Duodenal mucosa (tissue), 2 donors: ENCODE results near the gene PLCB1.
"Not testable (repeated sequence)": the region's sequence is repeated elsewhere in the genome, so short reads cannot be mapped to it uniquely, and the experiment has no call there.

ENCODE experiments used
- H3K27ac ChIP-seq: one replicate; pipeline ENCODE4 v1.7.0; 2013; ENCODE audit warnings: low read depth, low read length
- H3K27me3 ChIP-seq, 2 donors: one replicate each; pipeline ENCODE4 v1.7.0; 2013; ENCODE audit warnings: low read length in 2 of 2, control low read depth in 1 of 2; ENCODE audit not compliant: insufficient read depth in 2 of 2, control insufficient read depth in 1 of 2
- H3K36me3 ChIP-seq, 2 donors: one replicate each; pipeline ENCODE4 v1.7.0; 2013; ENCODE audit warnings: low read length in 2 of 2, control low read depth in 1 of 2; ENCODE audit not compliant: insufficient read depth in 2 of 2, control insufficient read depth in 1 of 2
- H3K4me1 ChIP-seq, 2 donors: one replicate each; pipeline ENCODE4 v1.7.0; 2013; ENCODE audit warnings: low read length in 2 of 2, control low read depth in 1 of 2; ENCODE audit not compliant: insufficient read depth in 2 of 2, control insufficient read depth in 1 of 2
- H3K4me3 ChIP-seq, 2 donors: one replicate each; pipeline ENCODE4 v1.7.0; 2013; ENCODE audit warnings: low read length in 2 of 2, low read depth in 1 of 2
- H3K9ac ChIP-seq, 2 donors: one replicate each; pipeline ENCODE4 v1.7.0; 2013; ENCODE audit warnings: low read length in 2 of 2, low read depth in 1 of 2
- H3K9me3 ChIP-seq, 2 donors: one replicate each; pipeline ENCODE4 v1.7.0; 2013; ENCODE audit warnings: low read length in 2 of 2, control low read depth in 1 of 2; ENCODE audit not compliant: control insufficient read depth in 1 of 2

PLCB1 gene

GRCh38 chr20:8624616-8625015 lies 492.6 kb downstream of the PLCB1 start:
- Histone ChIP-seq H3K9me3 (no peaks in the 10 kb centered on the region), H3K9ac (no peak overlapping the region), H3K36me3 (no peaks in the 10 kb centered on the region), H3K4me1 (no peaks in the 10 kb centered on the region), H3K27me3 (no peaks in the 10 kb centered on the region), H3K4me3 (no peak overlapping the region), H3K27ac (no peak overlapping the region)

GRCh38 chr20:8627340-8628004 lies 495.4 kb downstream of the PLCB1 start:
- no peak overlapping the region for H3K4me3 ChIP-seq
- H3K9ac ChIP-seq = no peak overlapping the region
- no peaks in the 10 kb centered on the region for H3K27me3 ChIP-seq
- H3K9me3 ChIP-seq = no peaks in the 10 kb centered on the region
- no peak overlapping the region for H3K27ac ChIP-seq
- no peaks in the 10 kb centered on the region for H3K36me3 ChIP-seq
- no peaks in the 10 kb centered on the region for H3K4me1 ChIP-seq

- Histone ChIP-seq H3K4me1 (no peaks in the 10 kb centered on the region), H3K9me3 (no peaks in the 10 kb centered on the region), H3K4me3 (no peak overlapping the region)
These were observed 499.2 kb downstream of the PLCB1 start for GRCh38 chr20:8631271-8631670.

GRCh38 chr20:8633366-8633765 lies 501.3 kb downstream of the PLCB1 start:
- Histone ChIP-seq H3K27ac (no peak overlapping the region), H3K27me3 (no peaks in the 10 kb centered on the region), H3K9ac (no peak overlapping the region), H3K9me3 (no peaks in the 10 kb centered on the region), H3K4me1 (no peaks in the 10 kb centered on the region), H3K4me3 (no peak overlapping the region), H3K36me3 (no peaks in the 10 kb centered on the region)

More at GRCh38 chr20:8631271-8631670, 499.2 kb downstream of the PLCB1 start:
- Histone ChIP-seq H3K9ac (no peak overlapping the region), H3K27me3 (no peaks in the 10 kb centered on the region), H3K36me3 (no peaks in the 10 kb centered on the region), H3K27ac (no peak overlapping the region)

- Histone ChIP-seq H3K9ac (no peak overlapping the region), H3K9me3 (no peaks in the 10 kb centered on the region), H3K36me3 (no peaks in the 10 kb centered on the region), H3K4me3 (no peak overlapping the region), H3K4me1 (no peaks in the 10 kb centered on the region), H3K27ac (no peak overlapping the region), H3K27me3 (no peaks in the 10 kb centered on the region)
These were observed 503.0 kb downstream of the PLCB1 start for GRCh38 chr20:8635048-8635572.

GRCh38 chr20:8635837-8636236 lies 503.8 kb downstream of the PLCB1 start:
- no peak overlapping the region for H3K9ac ChIP-seq
- H3K9me3 ChIP-seq = no peaks in the 10 kb centered on the region
- H3K27ac ChIP-seq = no peak overlapping the region
- no peaks in the 10 kb centered on the region for H3K4me1 ChIP-seq
- H3K27me3 ChIP-seq = no peaks in the 10 kb centered on the region
- no peaks in the 10 kb centered on the region for H3K36me3 ChIP-seq
- H3K4me3 ChIP-seq = no peak overlapping the region

GRCh38 chr20:8639112-8639778 lies 507.2 kb downstream of the PLCB1 start:
- H3K9ac ChIP-seq = no peak overlapping the region
- no peak overlapping the region for H3K27ac ChIP-seq
- H3K4me3 ChIP-seq = no peak overlapping the region
- no peaks in the 10 kb centered on the region for H3K9me3 ChIP-seq
- no peaks in the 10 kb centered on the region for H3K36me3 ChIP-seq
- no peaks in the 10 kb centered on the region for H3K27me3 ChIP-seq
- no peaks in the 10 kb centered on the region for H3K4me1 ChIP-seq

- Histone ChIP-seq H3K27ac (no peak overlapping the region), H3K9ac (no peak overlapping the region), H3K27me3 (no peaks in the 10 kb centered on the region), H3K9me3 (no peaks in the 10 kb centered on the region), H3K4me1 (no peaks in the 10 kb centered on the region), H3K4me3 (no peak overlapping the region), H3K36me3 (no peaks in the 10 kb centered on the region)
These were observed 508.4 kb downstream of the PLCB1 start for GRCh38 chr20:8640461-8640860.

- no peaks in the 10 kb centered on the region for H3K9me3 ChIP-seq
- no peaks in the 10 kb centered on the region for H3K4me1 ChIP-seq
- H3K9ac ChIP-seq = no peak overlapping the region
- H3K4me3 ChIP-seq = no peak overlapping the region
- H3K27ac ChIP-seq = no peak overlapping the region
- no peaks in the 10 kb centered on the region for H3K36me3 ChIP-seq
- no peaks in the 10 kb centered on the region for H3K27me3 ChIP-seq
These were observed 510.2 kb downstream of the PLCB1 start for GRCh38 chr20:8642247-8642646.

- H3K36me3 ChIP-seq, H3K9ac ChIP-seq, H3K27ac ChIP-seq, H3K4me3 ChIP-seq, H3K4me1 ChIP-seq, H3K9me3 ChIP-seq, H3K27me3 ChIP-seq: not testable (repeated sequence)
These were observed 512.4 kb downstream of the PLCB1 start for GRCh38 chr20:8644468-8644867.
